HuH-7.5 (cell line): ENCODE data around the gene SLCO3A1.

Experiments used
- DNase-seq: peaks from one replicate; pipeline ENCODE4 v3.0.0; 2011; ENCODE audit warnings: low spot score

SLCO3A1 gene

GRCh38 chr15:91882858-91883586 is 29.5 kb downstream of the SLCO3A1 start:
- DNase-seq: no peak

- DNase-seq: no peak
These were observed 31.1 kb downstream of the SLCO3A1 start for GRCh38 chr15:91884606-91885005.

GRCh38 chr15:91885054-91885453 is 31.5 kb downstream of the SLCO3A1 start:
- no peak for DNase-seq

GRCh38 chr15:91885714-91886270 is 32.3 kb downstream of the SLCO3A1 start:
- no peak for DNase-seq

GRCh38 chr15:91886878-91887277 is 33.4 kb downstream of the SLCO3A1 start:
- DNase-seq: no peak

GRCh38 chr15:91887321-91887720 is 33.8 kb downstream of the SLCO3A1 start:
- DNase-seq: no peak

- DNase-seq: no peak
These were observed 34.4 kb downstream of the SLCO3A1 start for GRCh38 chr15:91887921-91888373.

- DNase-seq: no peak
These were observed 35.8 kb downstream of the SLCO3A1 start for GRCh38 chr15:91889111-91889815.

- DNase-seq: no peak
These were observed 37.1 kb downstream of the SLCO3A1 start for GRCh38 chr15:91890614-91891013.

- no peak for DNase-seq
These were observed 37.6 kb downstream of the SLCO3A1 start for GRCh38 chr15:91891101-91891500.

GRCh38 chr15:91891788-91892345 is 38.4 kb downstream of the SLCO3A1 start:
- no peak for DNase-seq

GRCh38 chr15:91892436-91892835 is 38.9 kb downstream of the SLCO3A1 start:
- DNase-seq: no peak

- DNase-seq: no peak
These were observed 41.1 kb downstream of the SLCO3A1 start for GRCh38 chr15:91894606-91895005.

- no peak for DNase-seq
These were observed 41.5 kb downstream of the SLCO3A1 start for GRCh38 chr15:91895051-91895450.

GRCh38 chr15:91896341-91897055 is 43.0 kb downstream of the SLCO3A1 start:
- DNase-seq: no peak

- no peak for DNase-seq
These were observed 44.3 kb downstream of the SLCO3A1 start for GRCh38 chr15:91897585-91898372.

- no peak for DNase-seq
These were observed 45.3 kb downstream of the SLCO3A1 start for GRCh38 chr15:91898843-91899242.

GRCh38 chr15:91904942-91905341 is 51.4 kb downstream of the SLCO3A1 start:
- DNase-seq: no peak

GRCh38 chr15:91908391-91908790 is 54.9 kb downstream of the SLCO3A1 start:
- DNase-seq: no peak

- DNase-seq: no peak
These were observed 55.6 kb downstream of the SLCO3A1 start for GRCh38 chr15:91909111-91909510.

- no peak for DNase-seq
These were observed 56.1 kb downstream of the SLCO3A1 start for GRCh38 chr15:91909574-91909973.
